ENCODE data around the gene HOXD9. TPM values are rescaled to one million over a fixed set of nuclear protein-coding genes. Genes with fewer than 3 reads are reported as not detected.

Gene HOXD9
- total and polyA plus RNA-seq, 2 donors (not counting 3 experiments of a cell fraction or from before 2014, with no cell fraction given): 1.9 to 3.5 TPM

- TF ChIP-seq JUN (IDR thresholded peaks at IDR 0.05; ENCODE audit: borderline replicate concordance, insufficient read depth, insufficient read length, low read depth) (no peak), POLR2A (IDR thresholded peaks at IDR 0.05; ENCODE audit: low read depth, low read length) (peak; percentile 50), GATA2 (IDR thresholded peaks at IDR 0.05; ENCODE audit: insufficient read depth, insufficient read length, low read depth, low read length) (peak; percentile 42)
- H3K4me2 ChIP-seq (ENCODE audit: insufficient read depth, low read length): peak overlapping the region; percentile 99
- no peaks in the 10 kb centered on the region for H3K9me3 ChIP-seq (replicated peaks; ENCODE audit: control insufficient read depth, insufficient read depth, low read length)
- H3K36me3 ChIP-seq (ENCODE audit: control insufficient read depth in 2 of 2, extremely low read depth in 1 of 2, insufficient read depth in 2 of 2, low read length in 2 of 2): no peaks in the 10 kb centered on the region
- FAIRE-seq (peak; percentile 28), DNase-seq (ENCODE audit: low read depth, low spot score) (peak; percentile 74)
- H3K4me1 ChIP-seq (ENCODE audit: control insufficient read depth, extremely low read depth, insufficient read depth, low read length): peaks cover 44% of the 10 kb centered on the region
- peak overlapping the region; percentile 66 for H3K9ac ChIP-seq (replicated peaks; ENCODE audit: extremely low read depth, insufficient read depth, low read length)
- ChIA-PET POLR2A (interaction anchor here (0.7 to 2.5 kb wide), 5 partner anchors 50 to 515 kb away, joined by 3 to 13 read pairs (median 5); no protein-coding TSS in a partner anchor), CTCF (interaction anchor here (0.6 to 9.3 kb wide), 20 partner anchors 10 to 1009 kb away, joined by 3 to 338 read pairs (median 8); partner anchors contain the start of genes HOXD4 and HOXD8)
- H3K27ac ChIP-seq (ENCODE audit: insufficient read depth, low read depth, low read length): peak overlapping the region; percentile 73
- H3K79me2 ChIP-seq (ENCODE audit: control insufficient read depth, insufficient read depth, low read length): peaks cover 69% of the 10 kb centered on the region
- H3K9me1 ChIP-seq (replicated peaks; ENCODE audit: control insufficient read depth, extremely low read depth, insufficient read depth, low read length): no peaks in the 10 kb centered on the region
- H2AFZ ChIP-seq (ENCODE audit: low read depth, low read length): peak overlapping the region; percentile 52
- dilution Hi-C loops (cut with MboI; ENCODE audit: extremely low pct_ligation_motif_present, low sequenced_read_pairs) (loop anchor here (25.0 kb wide), 1 partner anchor 498 kb away; no protein-coding TSS in a partner anchor), intact Hi-C loops (cut with micrococcal nuclease) (loop anchor here (1.0 kb wide), 2 partner anchors 10 to 280 kb away; partner anchors contain the start of gene HOXD8)
- H3K4me3 ChIP-seq (replicated peaks in 1 of 3; ENCODE audit: insufficient read depth in 1 of 3, low read depth in 1 of 3, low read length in 3 of 3): peak overlapping the region in 2 of 3 experiments; percentile 73 to 91
- H3K27me3 ChIP-seq (ENCODE audit: control insufficient read depth in 2 of 2, insufficient read depth in 2 of 2, low read length in 2 of 2): no peaks in the 10 kb centered on the region
- TSS peak; percentile 29 for BruUV-seq (replicated peaks)
- no peaks in the 10 kb centered on the region for H4K20me1 ChIP-seq (replicated peaks; ENCODE audit: control insufficient read depth, extremely low read depth, insufficient read depth, low read length)
Observed at GRCh38 chr2:176138923-176139660, 16.6 kb downstream of the HOXD9 start.

DNA sequence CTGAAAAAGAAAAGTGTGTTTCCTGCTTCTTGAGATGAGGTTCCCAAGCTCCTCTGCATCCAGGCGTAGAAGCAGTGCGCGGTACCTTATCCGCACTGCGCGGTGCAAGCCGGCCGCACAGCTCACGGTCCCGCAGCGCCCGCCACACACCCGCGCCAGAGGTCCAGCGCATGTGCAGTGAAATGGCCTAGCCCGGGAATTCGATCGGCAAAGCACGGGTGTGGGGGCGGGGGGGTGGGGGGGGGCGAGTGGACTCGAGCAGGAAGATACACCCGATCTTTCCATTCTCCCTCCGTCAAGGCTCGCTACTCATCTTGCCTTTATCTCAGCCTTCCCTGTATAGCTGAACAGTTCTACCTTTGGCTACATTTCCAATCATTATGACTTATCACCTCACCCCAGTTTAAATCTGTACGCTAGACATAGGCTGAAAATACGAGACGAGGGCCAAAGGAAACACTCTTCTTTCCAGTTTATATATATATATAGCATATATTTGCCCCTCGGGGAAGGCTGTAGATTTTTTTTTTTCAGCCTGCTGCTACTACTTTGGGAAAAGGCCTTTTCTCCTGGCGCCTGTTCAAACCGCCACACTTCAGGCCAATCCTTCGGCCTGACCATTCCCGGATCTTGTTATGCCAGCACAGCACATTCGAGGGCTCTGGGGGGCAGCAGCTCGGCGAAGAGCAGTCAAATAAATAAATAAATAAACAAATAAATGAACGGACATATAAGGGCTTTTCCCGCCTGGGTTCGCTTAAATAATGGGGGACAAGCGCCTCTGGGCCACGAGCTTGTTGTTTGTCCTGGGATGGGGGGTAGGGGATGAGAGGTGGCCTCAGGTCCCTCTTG is 17.4 kb downstream of the HOXD9 start:
- Histone ChIP-seq H3K4me3 (replicated peaks in 1 of 3; ENCODE audit: insufficient read depth in 1 of 3, low read depth in 1 of 3, low read length in 3 of 3) (peak overlapping the region in 2 of 3 experiments; percentile 73 to 91), H3K9ac (replicated peaks; ENCODE audit: extremely low read depth, insufficient read depth, low read length) (peak overlapping the region; percentile 66), H3K79me2 (ENCODE audit: control insufficient read depth, insufficient read depth, low read length) (peaks cover 69% of the 10 kb centered on the region), H3K27ac (ENCODE audit: insufficient read depth, low read depth, low read length) (peak overlapping the region; percentile 73), H3K4me1 (ENCODE audit: control insufficient read depth, extremely low read depth, insufficient read depth, low read length) (peaks cover 38% of the 10 kb centered on the region), H2AFZ (ENCODE audit: low read depth, low read length) (peak overlapping the region; percentile 52), H4K20me1 (replicated peaks; ENCODE audit: control insufficient read depth, extremely low read depth, insufficient read depth, low read length) (no peaks in the 10 kb centered on the region), H3K9me1 (replicated peaks; ENCODE audit: control insufficient read depth, extremely low read depth, insufficient read depth, low read length) (no peaks in the 10 kb centered on the region), H3K27me3 (ENCODE audit: control insufficient read depth in 2 of 2, insufficient read depth in 2 of 2, low read length in 2 of 2) (no peaks in the 10 kb centered on the region), H3K4me2 (ENCODE audit: insufficient read depth, low read length) (peak overlapping the region; percentile 99), H3K9me3 (replicated peaks; ENCODE audit: control insufficient read depth, insufficient read depth, low read length) (no peaks in the 10 kb centered on the region), H3K36me3 (ENCODE audit: control insufficient read depth in 2 of 2, extremely low read depth in 1 of 2, insufficient read depth in 2 of 2, low read length in 2 of 2) (no peaks in the 10 kb centered on the region)
- DNase-seq (ENCODE audit: low read depth, low spot score) (peak; percentile 61), FAIRE-seq (no peak)
- CTCF ChIA-PET: interaction anchor here (0.6 to 9.3 kb wide), 47 partner anchors 11 to 1173 kb away, joined by 3 to 338 read pairs (median 4); partner anchors contain the start of genes HOXD1, HOXD4, HOXD8 and MTX2
- no TSS peak for BruUV-seq (replicated peaks)
- POLR2A ChIA-PET: interaction anchor here (0.7 to 2.5 kb wide), 7 partner anchors 47 to 514 kb away, joined by 3 to 13 read pairs (median 3); no protein-coding TSS in a partner anchor
- dilution Hi-C loops (cut with MboI; ENCODE audit: extremely low pct_ligation_motif_present, low sequenced_read_pairs): loop anchor here (25.0 kb wide), 1 partner anchor 497 kb away; no protein-coding TSS in a partner anchor
- TF ChIP-seq POLR2A (IDR thresholded peaks at IDR 0.05; ENCODE audit: low read depth, low read length) (no peak), POLR2AphosphoS5 (IDR thresholded peaks at IDR 0.05; ENCODE audit: insufficient read depth, low read depth, low read length) (no peak), CTCF (IDR thresholded peaks at IDR 0.05; ENCODE audit: extremely low read depth in 1 of 2, insufficient read depth in 1 of 2, low read depth in 1 of 2, low read length in 2 of 2) (no peak), EZH2 (IDR thresholded peaks at IDR 0.05; ENCODE audit: borderline replicate concordance, low read depth, low read length, severe bottlenecking) (no peak), MAX (IDR thresholded peaks at IDR 0.05; ENCODE audit: insufficient read depth, insufficient read length) (no peak), FOS (IDR thresholded peaks at IDR 0.05; ENCODE audit: borderline replicate concordance, insufficient read depth, low read length) (no peak), GATA2 (IDR thresholded peaks at IDR 0.05; ENCODE audit: insufficient read depth, insufficient read length, low read depth, low read length) (no peak), MYC (IDR thresholded peaks at IDR 0.05; ENCODE audit: low read depth, low read length) (no peak), JUN (IDR thresholded peaks at IDR 0.05; ENCODE audit: borderline replicate concordance, insufficient read depth, insufficient read length, low read depth) (no peak)
- intact Hi-C loops (cut with micrococcal nuclease): loop anchor here (1.0 to 2.0 kb wide), 9 partner anchors 39 to 512 kb away; partner anchors contain the start of genes HOXD1 and MTX2

Measured in endothelial cell of umbilical vein (primary cell).